ENCODE results near the gene FUCA1. TPM values are rescaled to one million over a fixed set of nuclear protein-coding genes. Genes with fewer than 3 reads are reported as not detected.

The FUCA1 gene
- total and polyA plus RNA-seq, 2 of the 8 experiments (the other 6 are each of a cell fraction or from before 2014, with no cell fraction given): 5.9 to 6.4 TPM

DNA sequence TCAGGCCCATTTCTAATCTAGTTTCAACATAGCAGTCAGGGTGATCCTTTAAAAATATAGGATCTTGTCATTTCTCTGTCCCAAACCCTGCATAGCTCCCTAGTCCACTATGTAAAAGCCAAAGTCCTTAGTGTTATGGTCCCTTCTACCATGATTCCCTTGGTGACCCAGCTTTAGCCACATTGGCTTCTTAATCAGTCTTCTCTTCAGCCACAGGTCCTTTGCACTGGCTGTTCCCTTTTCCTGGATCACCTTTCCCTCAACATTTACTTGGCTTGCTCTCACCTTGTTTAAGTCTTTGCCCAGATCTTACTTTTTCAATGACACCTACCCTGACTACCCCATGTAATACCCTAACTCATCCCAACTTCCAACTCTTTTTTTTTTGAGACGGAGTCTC lies 11.7 kb upstream of the FUCA1 start (continued):
- TF ChIP-seq CHD7 (IDR thresholded peaks at IDR 0.05; ENCODE audit: insufficient replicate concordance, low read length) (no peak), CREB1 (IDR thresholded peaks at IDR 0.05) (no peak), SIRT6 (IDR thresholded peaks at IDR 0.05; ENCODE audit: low read length) (no peak), SUZ12 (IDR thresholded peaks at IDR 0.05; ENCODE audit: low read length) (no peak), EGR1 (IDR thresholded peaks at IDR 0.05; ENCODE audit: borderline replicate concordance, low read depth, low read length) (no peak), KDM1A (IDR thresholded peaks at IDR 0.05; ENCODE audit: borderline replicate concordance, low read length) (no peak), PHF8 (conservative IDR thresholded peaks at IDR 0.05; ENCODE audit: low read depth, low read length) (no peak), YY1 (IDR thresholded peaks at IDR 0.05; ENCODE audit: low read depth, low read length) (no peak), TEAD4 (IDR thresholded peaks at IDR 0.05; ENCODE audit: low read depth, low read length) (no peak), ASH2L (IDR thresholded peaks at IDR 0.05; ENCODE audit: low read length) (no peak)

Data from H1 (cell line).